K562 (cell line): ENCODE results near the gene MRPL22. TPM values are rescaled to one million over a fixed set of nuclear protein-coding genes. Genes with fewer than 3 reads are reported as not detected.

ENCODE experiments used
- ATAC-seq: fragments of 200-7000 bp; cut with Tn5 transposase; 3 replicates; pipeline ENCODE4 v1.9.1; 2020; ENCODE audit warnings: moderate library complexity
- BruUV-seq: library from RNA; stranded (reverse); fragments of 400-500 nt; replicated peaks from 2 replicates; lab custom pipeline; 2021; lab: Mats Ljungman, UMichigan
- CTCF ChIA-PET: fragments of 300-600 bp; formaldehyde crosslinking; extraction: SDS; loops from one replicate; lab custom pipeline; 2021; ENCODE audit warnings: low intra/inter-chr PET ratio; lab: Yijun Ruan, JAX
- POLR2A ChIA-PET: fragments of 300-600, 350-650 bp; sonication (Branson Sonifier 250); formaldehyde crosslinking; extraction: SDS; loops from one replicate; lab custom pipeline; 2021; ENCODE audit warnings: antibody characterized with exemption, inconsistent platforms; lab: Yijun Ruan, JAX
- DNase-seq, 4 experiments: peaks; one replicate each; pipeline versions ENCODE4 v3.0.0 to v3.0.0-alpha.2; 2011 to 2018; ENCODE audit warnings: low spot score in 3 of 4, mixed read lengths in 3 of 4; ENCODE audit errors: extremely low read depth in 1 of 4
- FAIRE-seq: peaks from 2 replicates; lab custom pipeline; 2011; peaks lifted over from hg19 to GRCh38; lab: Jason Lieb, UNC
- H2AFZ ChIP-seq: 2 replicates; pipeline ENCODE4 v1.6.0; 2011; ENCODE audit warnings: low read depth, low read length, control low read depth, inconsistent platforms
- H3K27ac ChIP-seq: fragments of 200-600 bp; 3 replicates; pipeline ENCODE4 v1.8.0; 2011; ENCODE audit warnings: low read depth, mild to moderate bottlenecking, control low read depth, inconsistent platforms, low read length, moderate library complexity, mixed read lengths; ENCODE audit errors: extremely low read depth
- H3K27me3 ChIP-seq, 2 experiments: fragments of 300-600 bp in 1 of 2; 2 replicates in 1 of 2; 3 replicates in 1 of 2; pipeline versions ENCODE4 v1.6.0 to v1.8.0; 2011; ENCODE audit warnings: inconsistent platforms in 2 of 2, low read length in 2 of 2, mild to moderate bottlenecking in 1 of 2, mixed read lengths in 1 of 2, moderate library complexity in 1 of 2; ENCODE audit not compliant: control insufficient read depth in 2 of 2, insufficient read depth in 2 of 2
- H3K36me3 ChIP-seq: fragments of 300-600 bp; 3 replicates; pipeline ENCODE4 v1.8.0; 2011; ENCODE audit warnings: mild to moderate bottlenecking, low read length, inconsistent platforms; ENCODE audit not compliant: control insufficient read depth, insufficient read depth
- H3K4me1 ChIP-seq, 2 experiments: fragments of 200-600 bp in 1 of 2; replicated peaks in 1 of 2; 2 replicates in 1 of 2; 3 replicates in 1 of 2; pipeline versions ENCODE4 v1.5.1 to v1.8.0; 2011; ENCODE audit warnings: inconsistent platforms in 2 of 2, low read length in 2 of 2, mild to moderate bottlenecking in 1 of 2, mixed read lengths in 1 of 2, moderate library complexity in 1 of 2; ENCODE audit not compliant: control insufficient read depth in 2 of 2, insufficient read depth in 2 of 2
- H3K4me2 ChIP-seq: 2 replicates; pipeline ENCODE4 v1.6.1; 2011; ENCODE audit warnings: low read length, control low read depth, inconsistent platforms, mixed read lengths; ENCODE audit not compliant: insufficient read depth
- H3K4me3 ChIP-seq: fragments of 200-600 bp; sonication (generic), shearing (Covaris generic); 2 replicates; pipeline ENCODE4 v1.5.1; 2016; ENCODE audit warnings: control low read depth, inconsistent platforms
- H3K79me2 ChIP-seq: fragments of 200-600 bp; 3 replicates; pipeline ENCODE4 v1.8.0; 2011; ENCODE audit warnings: low read length, inconsistent platforms; ENCODE audit not compliant: control insufficient read depth, insufficient read depth
- H3K9ac ChIP-seq, 2 experiments: 2 replicates each; pipeline versions ENCODE4 v1.6.0 to v1.6.1; 2011; ENCODE audit warnings: low read depth in 2 of 2, low read length in 2 of 2, control low read depth in 1 of 2, inconsistent platforms in 1 of 2, mild to moderate bottlenecking in 1 of 2, mixed read lengths in 1 of 2; ENCODE audit not compliant: insufficient read depth in 1 of 2
- H3K9me1 ChIP-seq: one replicate; pipeline ENCODE4 v1.6.0; 2011; ENCODE audit warnings: inconsistent platforms, mild to moderate bottlenecking, low read length, moderate library complexity; ENCODE audit not compliant: control insufficient read depth, insufficient read depth
- H3K9me3 ChIP-seq: replicated peaks from 2 replicates; pipeline ENCODE4 v1.5.1; 2011; ENCODE audit warnings: low read depth, low read length, inconsistent platforms; ENCODE audit not compliant: control insufficient read depth, insufficient read depth
- H4K20me1 ChIP-seq: replicated peaks from 2 replicates; pipeline ENCODE4 v1.6.1; 2011; ENCODE audit warnings: low read length, inconsistent platforms, mixed read lengths; ENCODE audit not compliant: control insufficient read depth, insufficient read depth
- ELF1 ChIP-seq: fragments of 200-800 bp; sonication (Bioruptor generic); IDR thresholded peaks from 2 replicates; pipeline ENCODE4 v1.6.1; 2016; ENCODE audit warnings: missing genetic modification characterization, missing compliant biosample characterization
- GTF2E2 ChIP-seq: fragments of 200-800 bp; sonication (Bioruptor generic); IDR thresholded peaks from 2 replicates; pipeline ENCODE4 v1.6.1; 2016; ENCODE audit warnings: missing genetic modification characterization, missing compliant biosample characterization
- HOXB6 ChIP-seq: fragments of 250-450 bp; sonication (Bioruptor Pico); IDR thresholded peaks from 2 replicates; pipeline ENCODE4 v1.5.1; 2022; ENCODE audit warnings: mild to moderate bottlenecking, borderline replicate concordance
- KLF13 ChIP-seq: fragments of 450-650 bp; IDR thresholded peaks from 2 replicates; pipeline ENCODE4 v1.6.1; 2016; ENCODE audit warnings: missing genetic modification characterization, low read depth, mild to moderate bottlenecking, missing compliant biosample characterization, moderate library complexity, borderline replicate concordance
- PKNOX1 ChIP-seq: fragments of 450-650 bp; IDR thresholded peaks from 2 replicates; pipeline ENCODE4 v1.6.1; 2016
- PRPF4 ChIP-seq: fragments of 200-400 bp; formaldehyde crosslinking; IDR thresholded peaks from one replicate; pipeline ENCODE4 v1.6.1; 2017; ENCODE audit warnings: low read length, low read depth, mild to moderate bottlenecking; ENCODE audit not compliant: insufficient read depth, poor library complexity, severe bottlenecking
- TGIF2 ChIP-seq: sonication (generic); formaldehyde crosslinking; IDR thresholded peaks from 2 replicates; pipeline ENCODE4 v1.8.1; 2022; ENCODE audit warnings: mild to moderate bottlenecking, missing genetic modification reagents, moderate library complexity
- THRB ChIP-seq: fragments of 450-650 bp; formaldehyde crosslinking; conservative IDR thresholded peaks from 2 replicates; pipeline ENCODE4 v1.4.0; 2022; ENCODE audit warnings: mild to moderate bottlenecking, missing genetic modification characterization
- ZBTB9 ChIP-seq: fragments of 450-650 bp; formaldehyde crosslinking; IDR thresholded peaks from 2 replicates; pipeline ENCODE4 v1.4.0; 2020; ENCODE audit warnings: mild to moderate bottlenecking, moderate library complexity
- WGBS: fragments of 100-300 bp; shearing (Covaris generic); methylation state at CpG from one replicate; pipeline ENCODE4 v1.1.6; 2016; ENCODE audit warnings: low coverage, mixed read lengths; ENCODE audit not compliant: insufficient coverage; ENCODE audit errors: missing lambda C conversion rate; 5-methylcytosine and 5-hydroxymethylcytosine counted together
- in situ Hi-C: fragments of 300-500 bp; cut with MboI; formaldehyde crosslinking; loops from 4 replicates; pipeline ENCODE4 v1.15.0; 2018; ENCODE audit warnings: inconsistent platforms, mixed read lengths
- intact Hi-C: fragments of 100-400 bp; cut with micrococcal nuclease; formaldehyde crosslinking; loops from 2 replicates; pipeline ENCODE4 v1.14.2; 2022
- polyA plus RNA-seq, 8 experiments: library from polyadenylated mRNA; depleted of rRNA in 4 of 8; stranded (reverse) in 5 of 8; unstranded in 3 of 8; fragments of >200 nt; fragmentation: Nextera tagmentation in 2 of 8; fragmentation: Illumina TruSeq in 1 of 8; extraction: Ambion mirVana in 2 of 8; extraction: Trizol in 1 of 8; gene quantifications; 2 replicates each; pipeline versions ENCODE4 v1.2.1 to v1.2.3, GENCODE V29; 2011 to 2014; ENCODE audit warnings: inconsistent platforms in 1 of 8, missing spikeins in 1 of 8
- total RNA-seq, 7 experiments: library from RNA; depleted of rRNA in 6 of 7; stranded (reverse); fragments of >200 nt in 6 of 7; fragmentation: Illumina TruSeq in 2 of 7; extraction: Trizol in 2 of 7; gene quantifications; 2 replicates each; pipeline versions ENCODE4 v1.2.1 to v1.2.3, GENCODE V29; 2011 to 2021; ENCODE audit warnings: low replicate concordance in 1 of 7

Gene MRPL22
- total and polyA plus RNA-seq, 9 of the 15 experiments (the other 6 are each of a cell fraction or from before 2014, with no cell fraction given) = 41.1 to 424 (median 102) TPM

GRCh38 chr5:154949781-154950180, 8.9 kb downstream of the MRPL22 start:
- 34% methylated on average over 2 of the region's 2 CpGs for WGBS
- Histone ChIP-seq H3K79me2 (peaks cover 54% of the 10 kb centered on the region), H3K36me3 (peaks cover 40% of the 10 kb centered on the region), H2AFZ (no peak overlapping the region), H3K4me1 (peaks cover 0 to 12% of the 10 kb centered on the region in 2 experiments; a peak in 2 of 5 replicates), H3K9me1 (no peaks in the 10 kb centered on the region)
- FAIRE-seq = no peak
- CTCF ChIA-PET = no interaction called here
- intact Hi-C loops = no loop called here
- in situ Hi-C loops = no loop called here
- no TSS peak for BruUV-seq
- TF ChIP-seq PKNOX1 (peak; percentile 17; the same call in 1 of the 2 replicates), PRPF4 (no peak)
- TF ChIP-seq, all 486 proteins: peak for 1
- no peaks in the 10 kb centered on the region for H3K9me3 ChIP-seq
- H3K27ac ChIP-seq = no peak overlapping the region
- no peak overlapping the region for H3K4me3 ChIP-seq
- POLR2A ChIA-PET = no interaction called here
- no peak for DNase-seq
- H3K9ac ChIP-seq = no peak overlapping the region
- peak; percentile 49; the same call in 2 of the 3 replicates for ATAC-seq
- H3K27me3 ChIP-seq = no peaks in the 10 kb centered on the region
- H4K20me1 ChIP-seq = 0 out of 2 replicates have a peak, but pooled peaks cover 6% of the 10 kb centered on the region
- H3K4me2 ChIP-seq = no peak overlapping the region

GRCh38 chr5:154956712-154957111, 15.8 kb downstream of the MRPL22 start:
- ATAC-seq (no peak), FAIRE-seq (no peak), DNase-seq (no peak)
- intact Hi-C loops (no loop called here), in situ Hi-C loops (no loop called here)
- H3K4me1 ChIP-seq = no peaks in the 10 kb centered on the region
- no TSS peak for BruUV-seq
- no peaks in the 10 kb centered on the region for H4K20me1 ChIP-seq
- peaks cover 50% of the 10 kb centered on the region for H3K36me3 ChIP-seq
- ChIA-PET CTCF (no interaction called here), POLR2A (no interaction called here)
- H2AFZ ChIP-seq = no peak overlapping the region
- no peaks in the 10 kb centered on the region for H3K9me3 ChIP-seq
- no peak overlapping the region for H3K9ac ChIP-seq
- H3K4me3 ChIP-seq = no peak overlapping the region
- no peaks in the 10 kb centered on the region for H3K27me3 ChIP-seq
- H3K4me2 ChIP-seq = no peak overlapping the region
- H3K27ac ChIP-seq = no peak overlapping the region
- H3K9me1 ChIP-seq = no peaks in the 10 kb centered on the region
- no peaks in the 10 kb centered on the region for H3K79me2 ChIP-seq
- no peak for TF ChIP-seq ELF1 (tag)
- TF ChIP-seq ZBTB9 (CRISPR knock-in tag) = no peak
- no peak for TF ChIP-seq GTF2E2 (tag)
- no peak for TF ChIP-seq THRB (CRISPR knock-in tag)
- no peak for TF ChIP-seq KLF13 (tag)
- TF ChIP-seq TGIF2 = no peak
- no peak for TF ChIP-seq HOXB6
